Measurements from ENCODE around the gene HSPB1.

The HSPB1 gene

GRCh38 chr7:76293407-76293901 is 9.0 kb upstream of the HSPB1 start:
- Histone ChIP-seq H3K36me3 (ENCODE audit: insufficient read depth, low read length) (no peaks in the 10 kb centered on the region), H3F3A (ENCODE audit: insufficient read depth, low read length) (no peaks in the 10 kb centered on the region), H3K79me2 (ENCODE audit: insufficient read depth, low read length) (no peaks in the 10 kb centered on the region), H3K27ac (ENCODE audit: low read depth, low read length, poor library complexity, severe bottlenecking) (no peak overlapping the region), H3K9me2 (ENCODE audit: low read depth, low read length) (no peaks in the 10 kb centered on the region), H3K9ac (ENCODE audit: low read length) (no peak overlapping the region), H2AFZ (ENCODE audit: low read length) (no peak overlapping the region), H3K4me2 (ENCODE audit: low read length) (no peak overlapping the region), H3K4me1 (ENCODE audit: insufficient read depth, low read length, severe bottlenecking) (peaks cover 7% of the 10 kb centered on the region), H3K9me3 (ENCODE audit: low read length) (no peaks in the 10 kb centered on the region), H3K27me3 (ENCODE audit: insufficient read depth, low read length) (peaks cover 15% of the 10 kb centered on the region), H4K20me1 (ENCODE audit: insufficient read depth, low read length) (no peaks in the 10 kb centered on the region), H3K4me3 (ENCODE audit: low read depth, low read length, poor library complexity, severe bottlenecking) (no peak overlapping the region)
- TF ChIP-seq, protein P1, sequence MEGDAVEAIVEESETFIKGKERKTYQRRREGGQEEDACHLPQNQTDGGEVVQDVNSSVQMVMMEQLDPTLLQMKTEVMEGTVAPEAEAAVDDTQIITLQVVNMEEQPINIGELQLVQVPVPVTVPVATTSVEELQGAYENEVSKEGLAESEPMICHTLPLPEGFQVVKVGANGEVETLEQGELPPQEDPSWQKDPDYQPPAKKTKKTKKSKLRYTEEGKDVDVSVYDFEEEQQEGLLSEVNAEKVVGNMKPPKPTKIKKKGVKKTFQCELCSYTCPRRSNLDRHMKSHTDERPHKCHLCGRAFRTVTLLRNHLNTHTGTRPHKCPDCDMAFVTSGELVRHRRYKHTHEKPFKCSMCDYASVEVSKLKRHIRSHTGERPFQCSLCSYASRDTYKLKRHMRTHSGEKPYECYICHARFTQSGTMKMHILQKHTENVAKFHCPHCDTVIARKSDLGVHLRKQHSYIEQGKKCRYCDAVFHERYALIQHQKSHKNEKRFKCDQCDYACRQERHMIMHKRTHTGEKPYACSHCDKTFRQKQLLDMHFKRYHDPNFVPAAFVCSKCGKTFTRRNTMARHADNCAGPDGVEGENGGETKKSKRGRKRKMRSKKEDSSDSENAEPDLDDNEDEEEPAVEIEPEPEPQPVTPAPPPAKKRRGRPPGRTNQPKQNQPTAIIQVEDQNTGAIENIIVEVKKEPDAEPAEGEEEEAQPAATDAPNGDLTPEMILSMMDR (IDR thresholded peaks at IDR 0.05; ENCODE audit: low read length) = no peak
- no peak for TF ChIP-seq EZH2 (IDR thresholded peaks at IDR 0.05; ENCODE audit: borderline replicate concordance, low read length)

DNA sequence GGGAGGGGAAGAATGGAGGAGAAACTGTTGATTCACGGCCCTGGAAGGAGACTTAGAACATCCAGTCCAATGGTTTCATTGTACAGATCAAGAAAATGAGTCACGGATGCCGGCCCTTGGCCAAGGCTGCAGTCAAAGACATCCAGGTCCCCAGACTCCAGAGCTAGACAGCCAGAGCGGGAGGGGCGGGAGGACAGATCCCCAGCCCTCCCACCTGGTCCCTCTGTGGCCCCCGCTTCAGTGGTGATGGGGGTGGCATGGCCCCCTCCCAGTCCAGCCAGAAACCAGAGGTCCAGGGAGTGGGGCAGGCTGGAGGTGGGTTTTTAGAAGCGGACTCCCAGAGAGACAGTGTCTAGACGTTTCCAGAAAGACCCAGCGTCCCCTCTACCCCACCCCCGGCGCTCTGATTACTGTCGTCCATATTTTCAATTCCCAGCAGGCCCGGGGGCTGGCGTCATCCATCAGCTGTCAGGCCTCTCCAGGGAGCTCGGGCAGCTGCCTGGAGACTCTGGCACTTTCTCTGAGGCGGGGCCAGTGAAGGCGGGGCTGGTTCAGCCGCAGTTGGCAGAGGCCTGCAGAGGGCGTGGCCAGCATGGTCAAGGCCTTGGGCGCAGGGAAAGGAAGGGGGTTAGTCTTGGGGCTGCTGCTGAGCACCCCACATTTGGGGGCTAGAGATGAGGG is 8.0 kb upstream of the HSPB1 start:
- Histone ChIP-seq H3K9me2 (ENCODE audit: low read depth, low read length) (no peaks in the 10 kb centered on the region), H3K4me2 (ENCODE audit: low read length) (0 out of 2 replicates have a peak overlapping the region, but pooled peaks have one; percentile 20), H3F3A (ENCODE audit: insufficient read depth, low read length) (no peaks in the 10 kb centered on the region), H3K4me3 (ENCODE audit: low read depth, low read length, poor library complexity, severe bottlenecking) (no peak overlapping the region), H3K36me3 (ENCODE audit: insufficient read depth, low read length) (no peaks in the 10 kb centered on the region), H3K27ac (ENCODE audit: low read depth, low read length, poor library complexity, severe bottlenecking) (no peak overlapping the region), H2AFZ (ENCODE audit: low read length) (no peak overlapping the region), H3K4me1 (ENCODE audit: insufficient read depth, low read length, severe bottlenecking) (peaks cover 7% of the 10 kb centered on the region), H3K9ac (ENCODE audit: low read length) (no peak overlapping the region), H4K20me1 (ENCODE audit: insufficient read depth, low read length) (no peaks in the 10 kb centered on the region), H3K9me3 (ENCODE audit: low read length) (no peaks in the 10 kb centered on the region), H3K79me2 (ENCODE audit: insufficient read depth, low read length) (no peaks in the 10 kb centered on the region), H3K27me3 (ENCODE audit: insufficient read depth, low read length) (peaks cover 15% of the 10 kb centered on the region)
- TF ChIP-seq, protein P1 (IDR thresholded peaks at IDR 0.05; ENCODE audit: low read length) = no peak
- no peak for TF ChIP-seq EZH2 (IDR thresholded peaks at IDR 0.05; ENCODE audit: borderline replicate concordance, low read length)

- Histone ChIP-seq H3K36me3 (ENCODE audit: insufficient read depth, low read length) (no peaks in the 10 kb centered on the region), H3F3A (ENCODE audit: insufficient read depth, low read length) (no peaks in the 10 kb centered on the region), H3K4me3 (ENCODE audit: low read depth, low read length, poor library complexity, severe bottlenecking) (no peak overlapping the region), H3K9me3 (ENCODE audit: low read length) (no peaks in the 10 kb centered on the region), H3K27me3 (ENCODE audit: insufficient read depth, low read length) (peaks cover 15% of the 10 kb centered on the region), H3K4me1 (ENCODE audit: insufficient read depth, low read length, severe bottlenecking) (peaks cover 8% of the 10 kb centered on the region), H2AFZ (ENCODE audit: low read length) (no peak overlapping the region), H3K79me2 (ENCODE audit: insufficient read depth, low read length) (no peaks in the 10 kb centered on the region), H4K20me1 (ENCODE audit: insufficient read depth, low read length) (no peaks in the 10 kb centered on the region), H3K9me2 (ENCODE audit: low read depth, low read length) (no peaks in the 10 kb centered on the region), H3K27ac (ENCODE audit: low read depth, low read length, poor library complexity, severe bottlenecking) (no peak overlapping the region), H3K4me2 (ENCODE audit: low read length) (no peak overlapping the region), H3K9ac (ENCODE audit: low read length) (no peak overlapping the region)
- TF ChIP-seq, protein P1 (IDR thresholded peaks at IDR 0.05; ENCODE audit: low read length) = no peak
- TF ChIP-seq EZH2 (IDR thresholded peaks at IDR 0.05; ENCODE audit: borderline replicate concordance, low read length) = no peak
These were observed 5.4 kb upstream of the HSPB1 start for GRCh38 chr7:76296743-76297740.

All from OCI-LY1 (cell line).